Ammon's horn (tissue), 1 donor: ENCODE results near the gene CTTNBP2.
A peak's percentile ranks its signal among the peaks of the same experiment; 100 is the strongest.
"Not testable (repeated sequence)": the region's sequence is repeated elsewhere in the genome, so short reads cannot be mapped to it uniquely, and the experiment has no call there.

ENCODE experiments used
- DNase-seq: peaks from one replicate; pipeline ENCODE4 v3.0.0-alpha.2; 2016; ENCODE audit warnings: low spot score

Gene CTTNBP2

GRCh38 chr7:117737926-117738325 is 135.3 kb downstream of the CTTNBP2 start:
- peak; percentile 80 for DNase-seq

DNA sequence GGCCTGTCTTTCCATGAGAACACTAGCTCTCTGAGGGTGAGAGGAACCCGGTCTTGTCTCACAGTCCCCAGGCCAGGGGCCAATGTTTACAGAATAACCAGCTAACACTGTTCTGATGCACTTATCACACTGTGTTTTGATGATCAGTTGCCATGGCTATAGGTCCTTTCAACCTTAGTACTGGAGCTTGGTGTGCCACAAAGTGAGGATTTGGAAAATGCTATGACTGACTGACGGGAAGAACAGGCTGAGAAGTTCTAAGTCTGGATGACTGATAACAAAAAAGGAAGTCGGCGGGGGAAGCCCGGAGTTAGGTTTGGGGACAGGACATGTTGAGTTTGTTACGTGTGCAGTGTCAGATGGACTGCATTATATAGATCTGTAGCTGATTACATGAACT is 141.8 kb downstream of the CTTNBP2 start:
- DNase-seq, result peak; percentile 32

DNA sequence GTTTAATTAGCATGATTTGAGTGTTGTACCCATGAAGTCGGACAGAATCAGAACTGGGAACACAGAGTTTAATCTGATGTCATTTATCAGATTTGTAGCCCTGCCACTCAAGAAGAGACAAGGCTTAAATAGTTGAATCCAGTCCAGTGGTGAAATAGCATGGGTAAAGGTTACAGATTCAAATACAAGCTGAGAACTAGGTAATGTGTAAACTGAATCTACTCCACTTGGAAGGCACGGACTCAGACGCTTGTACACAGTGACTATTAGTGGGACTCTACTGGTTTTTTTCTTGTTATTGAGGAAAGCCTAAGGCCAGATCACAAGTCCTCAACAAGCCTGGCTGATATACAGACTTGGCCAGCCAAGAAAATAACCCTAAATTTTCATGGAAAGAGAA is 142.9 kb downstream of the CTTNBP2 start:
- DNase-seq, result no peak

DNA sequence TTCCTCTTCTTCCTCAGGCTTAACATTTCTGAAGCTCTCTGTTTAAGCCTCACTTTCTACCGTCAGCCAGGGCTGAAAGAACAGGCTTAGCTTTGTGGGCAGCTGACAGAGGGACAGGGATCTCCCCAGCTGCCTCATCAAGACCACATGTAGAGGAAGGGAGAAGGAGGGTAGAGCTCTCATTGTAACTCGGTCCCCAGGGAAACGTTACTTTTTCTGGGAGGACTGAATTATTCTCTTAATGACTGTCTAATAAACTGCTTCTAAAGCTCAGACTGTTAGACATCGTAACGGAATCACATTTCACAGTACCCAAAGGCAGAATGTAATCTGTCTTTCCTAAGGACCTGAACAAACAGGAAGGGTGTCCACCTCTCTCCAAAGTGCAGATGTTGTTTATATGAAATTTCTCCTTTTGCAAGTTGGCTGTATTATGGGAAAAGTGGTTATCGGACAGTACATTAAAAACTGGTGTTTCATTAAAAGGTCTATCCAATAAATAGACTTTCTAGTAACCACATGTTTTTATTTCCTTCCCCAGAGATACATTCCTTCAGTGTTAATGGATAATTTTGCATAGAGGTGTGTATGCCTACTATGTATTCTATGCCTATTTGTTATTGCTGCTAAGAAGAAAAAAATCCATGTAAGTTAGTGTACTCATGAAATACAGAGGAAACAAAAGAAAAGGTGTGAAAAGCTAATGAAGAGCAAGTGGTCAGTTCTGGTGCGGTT is 144.2 kb downstream of the CTTNBP2 start:
- peak; percentile 89 for DNase-seq

DNA sequence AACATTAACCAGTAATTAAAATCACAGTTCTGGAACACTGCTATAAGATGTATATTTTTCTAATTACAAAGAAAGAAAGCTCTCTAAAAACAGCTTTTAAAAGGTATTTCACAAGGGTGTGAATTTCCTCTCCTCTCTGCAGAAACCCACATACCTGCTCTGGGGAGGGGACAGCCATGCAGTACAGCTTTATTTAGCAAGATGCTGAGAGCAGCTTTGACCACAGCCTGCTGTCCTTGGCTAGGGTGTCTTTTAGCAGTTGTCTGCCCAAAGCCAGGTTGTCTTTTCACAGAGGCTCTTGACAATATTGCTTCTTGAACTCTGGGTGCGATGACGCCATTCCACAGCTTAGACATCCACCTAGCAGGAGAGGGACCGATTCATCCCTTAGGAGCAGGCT is 148.3 kb downstream of the CTTNBP2 start:
- DNase-seq, result no peak

GRCh38 chr7:117719377-117719776 is 153.9 kb downstream of the CTTNBP2 start:
- DNase-seq, result no peak

DNA sequence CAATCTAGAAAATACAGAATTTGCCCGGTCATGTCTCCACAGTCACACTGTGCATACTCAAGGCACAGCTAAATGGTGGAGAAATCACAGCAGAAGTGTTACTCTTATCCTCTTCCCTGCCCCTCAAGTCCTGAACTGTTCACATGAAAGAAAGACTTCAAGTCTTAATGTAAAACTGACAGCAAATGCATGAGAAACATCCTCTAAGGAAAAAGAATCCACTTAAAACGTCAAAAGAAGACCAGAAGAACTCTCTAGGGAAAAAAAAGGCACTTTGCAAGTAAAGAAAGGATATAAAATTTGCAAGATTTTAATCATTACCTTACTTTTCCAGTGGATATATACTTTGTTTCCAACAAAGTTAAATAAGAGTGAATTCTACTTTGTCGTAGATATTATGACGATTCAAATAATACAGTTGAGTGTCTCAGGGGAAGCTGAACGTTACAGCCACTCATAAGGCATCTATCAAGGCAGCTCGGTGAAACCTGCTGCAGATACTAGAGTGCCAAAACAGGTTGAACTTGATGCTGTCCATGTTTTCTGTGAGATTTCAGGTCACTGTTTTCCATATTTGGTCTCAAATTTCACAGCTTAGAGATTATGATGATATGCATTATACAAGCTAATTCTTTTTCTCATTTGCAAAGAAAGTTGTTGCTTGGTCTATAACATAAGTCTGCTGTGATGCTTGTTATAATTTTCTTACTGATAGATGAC is 155.0 kb downstream of the CTTNBP2 start:
- no peak for DNase-seq

DNA sequence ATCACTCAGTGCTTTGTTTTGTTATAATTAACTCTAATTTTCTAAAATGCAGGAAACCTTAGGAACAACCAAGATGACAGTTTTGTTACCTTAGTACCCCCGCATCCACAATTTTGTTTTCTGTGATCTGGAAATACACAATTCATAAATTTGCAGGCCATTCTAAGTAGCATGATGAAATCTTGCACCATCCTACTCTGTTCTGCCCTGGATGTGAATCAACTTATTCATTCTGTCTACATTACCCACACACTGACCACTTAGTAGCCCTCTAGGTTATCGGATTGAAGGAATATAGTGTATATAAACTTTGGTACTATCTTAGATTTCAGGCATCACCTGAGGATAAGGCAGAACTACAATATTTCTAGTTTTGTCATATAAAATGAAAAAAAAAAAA is 155.9 kb downstream of the CTTNBP2 start:
- no peak for DNase-seq

- no peak for DNase-seq
Observed at GRCh38 chr7:117716707-117717299, 156.4 kb downstream of the CTTNBP2 start.

DNA sequence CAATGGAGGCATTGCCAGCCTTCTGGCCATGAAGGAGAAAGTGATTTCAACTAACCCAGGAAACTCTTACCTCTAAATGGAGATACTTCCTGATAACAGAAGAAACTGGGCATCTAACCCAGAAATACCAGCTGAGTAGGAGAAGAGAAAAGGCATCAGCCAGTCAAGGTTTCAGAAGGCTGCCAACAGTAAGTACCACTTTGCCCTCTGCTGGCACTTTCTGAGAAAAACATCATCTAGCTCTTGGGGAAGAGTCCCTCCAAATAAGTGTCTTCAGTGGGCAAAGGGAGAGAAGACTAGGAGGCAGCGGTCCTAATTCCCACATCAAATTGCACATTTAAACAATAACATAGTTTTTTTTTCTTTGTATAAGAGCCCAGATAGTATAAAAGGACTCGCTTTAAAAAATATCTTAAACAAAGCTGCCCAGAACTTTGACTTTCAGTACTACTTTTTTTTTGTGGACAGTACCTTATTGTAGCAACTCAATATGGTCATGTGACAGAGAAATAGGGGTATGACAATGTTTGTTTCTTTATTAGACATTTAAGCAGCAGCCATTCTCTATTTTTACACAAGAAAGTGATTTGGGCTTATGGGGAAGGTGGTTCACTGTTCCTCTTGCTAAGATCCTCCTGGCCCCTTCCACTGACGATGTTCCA is 157.3 kb downstream of the CTTNBP2 start:
- peak; percentile 86 for DNase-seq

GRCh38 chr7:117711556-117711955 is 161.7 kb downstream of the CTTNBP2 start:
- no peak for DNase-seq

DNA sequence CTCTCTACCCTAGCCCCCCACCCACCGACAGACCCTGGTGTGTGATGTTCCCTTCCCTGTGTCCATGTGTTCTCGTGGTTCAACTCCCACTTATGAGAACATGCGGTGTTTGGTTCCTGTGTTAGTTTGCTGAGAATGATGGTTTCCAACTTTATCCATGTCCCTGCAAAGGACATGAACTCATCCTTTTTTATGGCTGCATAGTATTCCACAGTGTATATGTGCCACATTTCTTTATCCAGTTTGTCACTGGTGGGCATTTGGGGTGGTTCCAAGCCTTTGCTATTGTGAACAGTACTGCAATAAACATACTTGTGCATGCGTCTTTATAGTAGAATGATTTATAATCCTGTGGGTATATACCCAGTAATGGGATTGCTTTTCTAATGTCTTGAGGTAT is 165.1 kb downstream of the CTTNBP2 start:
- not testable (repeated sequence) for DNase-seq

- DNase-seq, result no peak
Observed at GRCh38 chr7:117707080-117707479, 166.2 kb downstream of the CTTNBP2 start.

DNA sequence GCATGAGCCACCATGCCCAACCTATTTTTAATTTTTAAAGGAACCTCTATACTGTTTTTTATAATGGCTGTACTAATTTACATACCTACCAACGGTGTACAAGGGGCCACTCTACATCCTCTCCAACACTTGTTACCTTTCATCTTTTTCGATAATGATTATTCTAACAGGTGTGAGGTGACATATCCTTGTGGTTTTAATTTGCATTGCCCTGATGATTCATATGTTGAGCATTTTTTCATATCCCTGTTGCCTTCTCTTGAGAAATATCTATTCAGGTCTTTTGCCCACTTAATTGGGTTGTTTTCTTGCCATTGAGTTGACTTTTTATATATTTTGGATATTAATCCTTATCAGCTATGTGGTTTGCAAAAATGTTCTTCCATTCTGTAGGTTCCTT is 167.0 kb downstream of the CTTNBP2 start:
- DNase-seq, result no peak

DNA sequence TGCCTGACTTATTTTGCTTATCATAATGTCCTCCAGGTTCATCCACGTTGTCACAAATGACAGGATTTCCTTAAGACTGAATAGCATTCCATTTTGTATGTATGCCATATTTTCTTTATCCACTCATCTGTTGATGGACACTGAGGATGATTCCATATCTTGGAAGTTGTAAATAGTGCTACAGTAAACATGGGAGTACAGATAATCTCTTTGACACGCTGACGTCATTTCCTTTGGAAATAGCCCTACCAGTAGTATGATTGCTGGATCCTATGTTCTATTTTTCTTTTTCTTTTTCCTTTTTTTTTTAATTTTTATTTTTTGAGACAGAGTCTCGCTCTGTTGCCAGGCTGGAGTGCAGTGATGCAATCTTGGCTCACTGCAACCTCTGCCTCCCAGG is 167.6 kb downstream of the CTTNBP2 start:
- no peak for DNase-seq

GRCh38 chr7:117704063-117704462 is 169.2 kb downstream of the CTTNBP2 start:
- DNase-seq, result no peak

- DNase-seq, result no peak
Observed at GRCh38 chr7:117698018-117698417, 175.2 kb downstream of the CTTNBP2 start.

GRCh38 chr7:117692338-117692737 is 180.9 kb downstream of the CTTNBP2 start:
- DNase-seq, result no peak

DNA sequence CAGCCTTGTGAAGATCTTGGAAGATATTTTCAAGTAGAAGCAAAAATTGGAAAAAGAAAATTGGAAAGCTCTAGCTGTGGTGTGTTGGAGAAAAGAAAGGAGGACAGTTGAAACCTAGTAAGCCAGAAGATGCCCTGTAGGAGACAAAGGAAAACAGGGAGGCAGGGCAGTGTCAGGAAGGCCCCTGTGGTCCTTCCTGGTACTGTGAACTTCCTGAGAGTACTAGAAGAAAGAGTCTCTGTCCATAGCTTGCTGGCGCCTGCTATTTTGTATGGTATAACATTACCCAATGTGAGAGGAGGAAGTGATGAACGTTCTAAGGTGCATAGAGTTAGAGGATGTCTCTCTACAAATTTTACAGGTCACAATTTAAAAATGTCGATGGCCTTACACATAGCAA is 183.1 kb downstream of the CTTNBP2 start:
- DNase-seq, result no peak

- DNase-seq, result no peak
Observed at GRCh38 chr7:117689406-117689805, 183.8 kb downstream of the CTTNBP2 start.

DNA sequence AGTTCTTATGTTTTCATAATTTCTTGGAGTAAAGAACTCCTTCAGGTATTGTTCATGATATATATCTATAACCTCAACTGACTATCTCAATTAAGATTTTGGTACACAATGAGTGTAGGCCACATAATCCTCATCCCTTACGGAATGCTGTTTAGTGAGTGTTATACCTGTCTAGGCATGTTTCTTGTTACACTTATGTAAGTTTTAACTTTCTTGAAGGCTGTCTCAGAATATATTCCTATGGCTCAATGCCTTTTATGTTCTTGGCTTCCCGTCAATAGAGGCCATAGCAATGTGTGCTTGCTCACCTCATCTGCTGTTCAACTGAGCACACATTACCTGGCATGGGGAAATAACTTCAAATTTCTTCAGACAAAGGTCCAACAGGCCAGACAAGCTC is 185.1 kb downstream of the CTTNBP2 start:
- DNase-seq, result no peak

DNA sequence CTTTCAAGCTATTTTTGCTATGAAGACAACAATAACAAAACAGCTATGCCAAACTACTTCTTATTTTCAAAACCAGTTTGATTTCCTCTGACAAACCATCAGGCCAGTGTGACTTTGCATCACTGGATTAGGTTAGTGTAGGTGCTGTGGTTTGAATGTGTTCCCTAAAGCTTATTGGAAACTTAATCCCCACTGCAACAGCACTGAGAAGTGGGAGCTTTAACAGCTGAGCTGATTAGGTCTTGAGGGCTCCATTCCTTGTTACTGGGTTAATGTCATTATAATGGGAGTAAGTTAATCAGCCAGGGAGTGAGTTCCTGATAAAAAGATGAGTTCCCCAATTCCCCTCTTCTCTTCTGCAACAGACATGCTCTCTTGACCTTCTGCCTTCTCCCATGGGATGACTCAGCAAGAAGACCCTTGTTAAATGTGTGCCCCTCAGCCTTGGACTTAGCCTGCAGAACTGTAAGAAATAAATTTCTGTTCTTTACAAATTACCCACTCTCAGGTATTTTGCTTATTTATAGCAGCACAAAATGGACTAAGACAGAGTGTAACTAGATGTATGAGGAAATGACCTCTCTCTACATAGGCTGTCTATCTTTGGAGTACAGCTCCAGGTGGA is 186.8 kb downstream of the CTTNBP2 start:
- DNase-seq, result no peak
